Uterus (tissue), 4 donors: ENCODE data around the gene LHPP. TPM values are rescaled to one million over a fixed set of nuclear protein-coding genes. Genes with fewer than 3 reads are reported as not detected.

ENCODE experiments used
- DNase-seq, 2 donors: peaks; one replicate each; pipeline ENCODE4 v3.0.0-alpha.2; 2019 to 2020
- H3K27ac ChIP-seq, 2 donors: fragments of 200-600 bp; sonication (generic); 1 replicate in 1 of 2; 2 replicates in 1 of 2; pipeline ENCODE4 v1.5.1; 2016 to 2018
- H3K27me3 ChIP-seq, 2 donors: fragments of 200-600 bp; sonication (generic); one replicate each; pipeline ENCODE4 v1.5.1; 2018 to 2019; ENCODE audit warnings: control low read depth in 1 of 2
- H3K36me3 ChIP-seq, 2 donors: fragments of 200-600 bp; sonication (generic); one replicate each; pipeline ENCODE4 v1.5.1; 2019; ENCODE audit warnings: control low read depth in 1 of 2
- H3K4me1 ChIP-seq, 2 donors: fragments of 200-600 bp; sonication (generic); one replicate each; pipeline ENCODE4 v1.5.1; 2018 to 2019; ENCODE audit warnings: control low read depth in 1 of 2
- H3K4me3 ChIP-seq, 2 donors: fragments of 200-600 bp; sonication (generic); 1 replicate in 1 of 2; 2 replicates in 1 of 2; pipeline ENCODE4 v1.5.1; 2018 to 2019; ENCODE audit warnings: mild to moderate bottlenecking in 1 of 2
- H3K9me3 ChIP-seq, 2 donors: fragments of 200-600 bp; sonication (generic); one replicate each; pipeline ENCODE4 v1.5.1; 2019; ENCODE audit warnings: control low read depth in 1 of 2
- CTCF ChIP-seq, 4 experiments: fragments of 200-600 bp in 2 of 4; fragments of 450-650 bp in 2 of 4; sonication (generic) in 2 of 4; IDR thresholded peaks; one replicate each; pipeline ENCODE4 v1.5.1; 2016 to 2019; ENCODE audit warnings: antibody characterized with exemption in 4 of 4, mild to moderate bottlenecking in 2 of 4, moderate library complexity in 1 of 4
- POLR2A ChIP-seq, 2 donors: fragments of 450-650 bp; IDR thresholded peaks; one replicate each; pipeline ENCODE4 v1.6.1; 2016; ENCODE audit warnings: antibody characterized with exemption in 2 of 2, mild to moderate bottlenecking in 1 of 2, moderate library complexity in 1 of 2
- intact Hi-C: fragments of 100-400 bp; cut with DNase I; formaldehyde crosslinking; loops from one replicate; pipeline ENCODE4 v1.15.1; 2023; ENCODE audit warnings: low total_unique reads
- total RNA-seq, 4 donors: library from RNA; depleted of rRNA in 3 of 4; stranded (reverse); fragments of >200 nt in 3 of 4; gene quantifications; one replicate each; pipeline versions ENCODE4 v1.1.0 to v1.2.4, GENCODE V29; 2014 to 2023
- donor health status: DM: yes; HTN: yes; CAD: no.

Gene LHPP
- total RNA-seq, 4 donors from 2014 or later, result 0.51 to 23.2 (median 15.3) TPM; not detected in 1

DNA sequence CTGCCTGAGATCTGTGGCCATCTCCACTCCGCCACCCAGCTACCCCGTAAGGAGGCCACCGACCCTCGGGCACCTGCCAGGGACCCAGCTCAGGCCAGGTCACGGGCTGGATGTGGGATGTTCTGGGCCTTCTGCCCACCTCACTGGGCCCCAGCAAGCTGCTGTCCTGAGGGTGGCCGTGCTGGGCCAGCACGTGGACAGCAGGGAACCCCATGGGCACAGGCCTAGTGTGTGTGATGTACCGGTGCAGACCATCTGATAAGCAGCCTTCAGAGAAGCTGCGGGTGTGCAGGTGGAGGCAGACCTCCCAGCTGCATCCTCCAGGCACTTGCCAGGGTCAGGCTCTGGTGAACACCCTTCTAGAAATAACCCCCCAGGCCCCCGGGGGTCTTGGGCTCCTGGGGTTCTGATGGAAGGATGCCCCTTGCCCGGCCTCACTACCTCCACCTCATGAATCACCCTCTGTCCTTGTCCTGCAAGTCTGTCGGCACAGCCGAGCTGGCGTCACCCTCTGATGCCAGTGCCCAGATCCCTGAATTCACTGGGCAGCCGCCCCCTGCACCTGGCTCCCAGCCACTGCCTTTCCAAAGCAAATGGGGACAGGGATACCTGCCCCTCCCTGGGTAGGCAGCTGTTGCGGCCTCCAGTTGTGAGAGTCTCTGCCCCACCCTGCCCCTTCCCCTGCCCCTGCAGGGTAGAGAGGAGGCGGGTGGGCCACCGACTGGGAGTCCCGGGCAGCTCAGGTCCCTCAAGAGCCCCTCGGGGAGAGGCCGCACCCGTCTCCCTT is 142.8 kb downstream of the LHPP start:
- intact Hi-C loops, result no loop called here
- Histone ChIP-seq H3K4me1 (no peaks in the 10 kb centered on the region), H3K27ac (no peak overlapping the region)

GRCh38 chr10:124605001-124605370 is 143.4 kb downstream of the LHPP start:
- DNase-seq, result no peak
- H3K4me1 ChIP-seq, result no peaks in the 10 kb centered on the region
- H3K27ac ChIP-seq, result no peak overlapping the region

More for the DNA sequence above, 142.8 kb downstream of the LHPP start:
- Histone ChIP-seq H3K27me3 (no peaks in the 10 kb centered on the region), H3K9me3 (no peaks in the 10 kb centered on the region), H3K36me3 (no peaks in the 10 kb centered on the region), H3K4me3 (no peak overlapping the region)
- no peak for TF ChIP-seq CTCF (IDR thresholded peaks at IDR 0.05)
- TF ChIP-seq POLR2A (IDR thresholded peaks at IDR 0.05), result no peak
- DNase-seq, result no peak

DNA sequence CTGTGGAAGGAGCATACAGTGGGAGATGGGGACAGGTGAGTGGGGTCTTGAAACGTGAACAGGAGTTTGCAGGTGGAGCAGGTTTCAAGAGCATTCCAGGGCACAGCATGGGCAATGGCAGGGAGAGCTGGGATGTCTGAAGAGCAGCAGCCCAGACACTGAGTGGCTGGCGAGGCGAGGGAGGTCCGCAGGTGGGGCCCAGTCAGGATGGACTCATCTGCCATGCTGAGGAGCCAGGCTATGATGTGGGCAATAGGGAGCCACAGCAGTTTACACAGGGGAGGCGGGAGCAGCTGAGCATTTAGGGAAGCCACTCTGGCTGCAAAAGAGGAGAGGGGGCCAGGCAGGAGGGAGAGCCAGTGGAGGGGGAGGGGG is 143.8 kb downstream of the LHPP start:
- no peaks in the 10 kb centered on the region for H3K4me1 ChIP-seq
- no peak overlapping the region for H3K4me3 ChIP-seq
- no peak for DNase-seq
- H3K9me3 ChIP-seq, result no peaks in the 10 kb centered on the region
- no peak for TF ChIP-seq CTCF (IDR thresholded peaks at IDR 0.05)
- no peak for TF ChIP-seq POLR2A (IDR thresholded peaks at IDR 0.05)
- no peak overlapping the region for H3K27ac ChIP-seq
- H3K36me3 ChIP-seq, result no peaks in the 10 kb centered on the region
- intact Hi-C loops, result no loop called here
- no peaks in the 10 kb centered on the region for H3K27me3 ChIP-seq

More at GRCh38 chr10:124605001-124605370, 143.4 kb downstream of the LHPP start:
- intact Hi-C loops, result no loop called here
- H3K27me3 ChIP-seq, result no peaks in the 10 kb centered on the region
- H3K9me3 ChIP-seq, result no peaks in the 10 kb centered on the region
- no peaks in the 10 kb centered on the region for H3K36me3 ChIP-seq
- no peak for TF ChIP-seq CTCF (IDR thresholded peaks at IDR 0.05)
- no peak for TF ChIP-seq POLR2A (IDR thresholded peaks at IDR 0.05)
- H3K4me3 ChIP-seq, result no peak overlapping the region

DNA sequence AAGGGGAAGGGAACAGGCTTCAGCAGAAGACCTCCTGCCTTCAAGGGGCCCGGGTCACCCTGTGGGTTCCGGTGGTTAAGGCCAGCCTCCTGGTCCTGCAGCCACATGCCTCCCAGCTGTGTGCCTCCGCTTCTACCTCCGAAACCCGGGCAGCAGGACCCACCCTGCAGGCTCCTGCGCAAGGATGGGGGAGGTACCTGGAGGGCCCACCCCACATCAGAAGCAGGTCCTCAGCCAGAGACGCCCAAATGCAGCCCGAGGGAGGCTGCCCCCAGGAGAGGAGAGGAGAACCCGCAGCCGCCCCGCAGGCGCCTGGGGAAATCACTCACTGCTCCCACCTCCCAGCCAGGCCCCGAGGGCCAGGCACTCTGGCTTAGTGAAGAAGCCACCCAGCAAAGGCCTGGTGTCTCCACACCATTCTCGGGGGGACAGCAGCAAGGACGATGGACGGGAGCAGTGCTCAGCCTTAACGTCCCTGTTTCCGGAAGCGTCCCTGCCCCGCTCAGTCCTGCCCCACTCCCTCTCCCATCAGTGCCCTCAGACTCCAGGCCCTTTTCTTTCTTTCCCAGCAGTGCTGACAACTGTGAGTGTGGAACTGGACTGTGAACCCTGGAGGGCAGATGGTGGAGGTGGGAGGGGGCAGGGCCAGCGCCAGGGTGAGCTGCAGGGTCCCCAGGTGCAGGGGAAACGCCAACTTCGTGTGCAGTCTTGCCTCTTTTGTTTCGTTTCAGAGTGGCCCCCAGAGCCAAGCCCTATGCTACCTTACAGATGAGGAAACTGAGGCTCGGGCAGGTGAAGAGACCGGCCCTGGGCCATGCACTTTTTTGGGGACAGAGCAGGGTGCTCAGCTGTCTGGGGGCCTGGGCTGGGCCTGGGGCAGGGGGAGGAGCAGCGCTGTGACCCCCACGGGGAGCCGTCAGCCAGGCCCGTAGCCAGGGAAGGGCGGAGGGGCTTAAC is 144.5 kb downstream of the LHPP start:
- Histone ChIP-seq H3K9me3 (no peaks in the 10 kb centered on the region), H3K27me3 (no peaks in the 10 kb centered on the region), H3K4me1 (no peaks in the 10 kb centered on the region), H3K27ac (no peak overlapping the region), H3K4me3 (no peak overlapping the region), H3K36me3 (no peaks in the 10 kb centered on the region)
- no peak for DNase-seq
- intact Hi-C loops, result no loop called here
- TF ChIP-seq POLR2A (IDR thresholded peaks at IDR 0.05), result no peak
- TF ChIP-seq CTCF (IDR thresholded peaks at IDR 0.05), result no peak

DNA sequence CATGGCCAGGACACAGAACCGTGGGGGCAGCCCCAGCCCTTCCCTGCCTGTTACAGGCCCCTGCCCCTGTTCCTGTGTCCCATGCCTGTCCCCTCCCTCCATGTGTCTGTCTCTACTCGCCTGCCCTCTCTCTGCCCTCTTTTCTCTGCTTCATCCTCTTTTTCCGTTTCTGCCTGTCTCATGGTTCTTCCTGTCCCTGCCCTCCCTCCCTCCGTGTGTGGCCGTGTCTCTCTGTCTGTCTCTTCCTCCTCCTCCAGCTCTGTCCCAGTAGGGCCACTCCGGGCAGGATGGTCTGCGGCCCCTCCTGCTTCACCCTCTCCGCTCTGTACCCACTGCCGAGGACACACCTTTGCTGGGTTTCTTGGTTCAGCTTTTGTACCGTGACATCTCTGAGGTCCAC is 145.2 kb downstream of the LHPP start:
- Histone ChIP-seq H3K27ac (no peak overlapping the region), H3K36me3 (no peaks in the 10 kb centered on the region), H3K4me1 (no peaks in the 10 kb centered on the region), H3K4me3 (no peak overlapping the region), H3K27me3 (no peaks in the 10 kb centered on the region), H3K9me3 (no peaks in the 10 kb centered on the region)
- intact Hi-C loops, result no loop called here
- TF ChIP-seq POLR2A (IDR thresholded peaks at IDR 0.05) (no peak), CTCF (IDR thresholded peaks at IDR 0.05) (no peak)
- DNase-seq, result no peak
